ENCODE measurements around the gene HBP1. TPM values are rescaled to one million over a fixed set of nuclear protein-coding genes. Genes with fewer than 3 reads are reported as not detected.

HBP1 gene
- total RNA-seq, 1 experiment from 2014 or later, result 29.4 TPM

Other genes starting within 250 kb of the HBP1 start
- gene PRKAR2B, start 124.3 kb upstream of the HBP1 start, total RNA-seq (2014; rRNA removed; shearing (Covaris generic)), result 2.6 and 2.7 TPM in 2 replicates

All from NCI-H460 (cell line).